ENCODE results near the gene SYNGR1. TPM values are rescaled to one million over a fixed set of nuclear protein-coding genes. Genes with fewer than 3 reads are reported as not detected.

SYNGR1 gene
- total RNA-seq, 1 donor from 2014 or later = 11.0 TPM

DNA sequence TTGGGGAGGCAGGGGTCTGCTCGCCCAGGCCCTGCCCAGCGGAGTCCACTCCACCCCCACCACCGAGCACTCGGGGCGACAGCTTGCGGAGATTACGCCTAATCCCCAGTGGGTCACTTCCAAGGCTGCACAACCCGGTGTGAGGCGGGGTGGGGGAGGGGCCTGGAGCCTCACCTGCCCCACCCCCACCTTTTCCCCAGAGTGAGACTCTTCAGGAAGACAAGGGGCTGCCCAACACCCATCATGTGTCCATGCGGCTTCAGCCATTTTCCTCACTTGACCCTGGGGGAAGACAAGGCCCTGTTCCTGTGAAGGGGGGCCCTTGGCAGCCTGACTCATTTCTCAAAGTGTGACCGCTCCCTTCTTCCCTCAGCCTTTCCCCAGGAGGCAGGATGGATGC, 12.5 kb downstream of the SYNGR1 start:
- H3K27ac Mint-ChIP-seq = no peak overlapping the region
- H4K20me1 ChIP-seq (ENCODE audit: low read depth) = peaks cover 39% of the 10 kb centered on the region
- H3K36me3 Mint-ChIP-seq = peaks cover 15% of the 10 kb centered on the region
- peaks cover 13% of the 10 kb centered on the region for H3K4me1 ChIP-seq
- H3K79me2 ChIP-seq (ENCODE audit: low read depth) = no peaks in the 10 kb centered on the region
- no peaks in the 10 kb centered on the region for H3K27me3 ChIP-seq
- H3K4me3 ChIP-seq = no peak overlapping the region
- H3K4me3 Mint-ChIP-seq = no peak overlapping the region
- no peak for DNase-seq (ENCODE audit: low spot score)
- no peak overlapping the region for H3K4me2 ChIP-seq
- H3K27ac ChIP-seq = no peak overlapping the region
- H2AFZ ChIP-seq (replicated peaks) = no peak overlapping the region
- H3K9ac ChIP-seq = no peak overlapping the region
- no peaks in the 10 kb centered on the region for H3K9me3 ChIP-seq (ENCODE audit: low read depth)
- TF ChIP-seq, protein P1, sequence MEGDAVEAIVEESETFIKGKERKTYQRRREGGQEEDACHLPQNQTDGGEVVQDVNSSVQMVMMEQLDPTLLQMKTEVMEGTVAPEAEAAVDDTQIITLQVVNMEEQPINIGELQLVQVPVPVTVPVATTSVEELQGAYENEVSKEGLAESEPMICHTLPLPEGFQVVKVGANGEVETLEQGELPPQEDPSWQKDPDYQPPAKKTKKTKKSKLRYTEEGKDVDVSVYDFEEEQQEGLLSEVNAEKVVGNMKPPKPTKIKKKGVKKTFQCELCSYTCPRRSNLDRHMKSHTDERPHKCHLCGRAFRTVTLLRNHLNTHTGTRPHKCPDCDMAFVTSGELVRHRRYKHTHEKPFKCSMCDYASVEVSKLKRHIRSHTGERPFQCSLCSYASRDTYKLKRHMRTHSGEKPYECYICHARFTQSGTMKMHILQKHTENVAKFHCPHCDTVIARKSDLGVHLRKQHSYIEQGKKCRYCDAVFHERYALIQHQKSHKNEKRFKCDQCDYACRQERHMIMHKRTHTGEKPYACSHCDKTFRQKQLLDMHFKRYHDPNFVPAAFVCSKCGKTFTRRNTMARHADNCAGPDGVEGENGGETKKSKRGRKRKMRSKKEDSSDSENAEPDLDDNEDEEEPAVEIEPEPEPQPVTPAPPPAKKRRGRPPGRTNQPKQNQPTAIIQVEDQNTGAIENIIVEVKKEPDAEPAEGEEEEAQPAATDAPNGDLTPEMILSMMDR (IDR thresholded peaks at IDR 0.05) = no peak
- no peak for TF ChIP-seq EZH2 (IDR thresholded peaks at IDR 0.05)
- no peak for TF ChIP-seq EZH2phosphoT487 (IDR thresholded peaks at IDR 0.05)
- H3K36me3 ChIP-seq = no peaks in the 10 kb centered on the region
- H3K4me1 Mint-ChIP-seq = peaks cover 37% of the 10 kb centered on the region
- H3F3A ChIP-seq (ENCODE audit: low read depth) = peaks cover 11% of the 10 kb centered on the region
- H3K9me3 Mint-ChIP-seq = no peaks in the 10 kb centered on the region
- H3K27me3 Mint-ChIP-seq (ENCODE audit: insufficient read depth, low read depth) = peaks cover 2% of the 10 kb centered on the region

DNA sequence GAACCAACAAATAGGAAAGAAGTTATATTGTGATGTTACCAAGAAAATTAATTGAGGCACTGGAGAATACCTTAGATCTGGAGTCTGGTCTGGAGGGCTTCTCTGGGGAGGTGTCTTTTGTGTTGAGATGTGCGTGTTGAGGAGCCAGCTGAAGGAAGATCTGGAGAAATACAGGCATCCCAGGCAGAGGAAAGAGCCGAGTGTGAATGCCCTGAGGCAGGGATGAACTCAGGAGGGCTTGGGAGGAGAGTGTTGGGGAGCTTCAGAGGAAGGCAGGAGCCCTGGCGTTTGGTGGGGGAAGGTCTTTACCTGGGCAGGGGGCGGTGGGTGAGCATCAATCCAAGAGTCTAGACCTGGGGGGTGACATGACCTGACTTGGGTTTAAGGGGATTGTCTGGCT, 13.1 kb downstream of the SYNGR1 start:
- Histone ChIP-seq H3K27ac (no peak overlapping the region), H4K20me1 (ENCODE audit: low read depth) (peaks cover 39% of the 10 kb centered on the region), H2AFZ (replicated peaks) (no peak overlapping the region), H3K4me3 (no peak overlapping the region), H3K4me2 (no peak overlapping the region), H3K9ac (no peak overlapping the region), H3K9me3 (ENCODE audit: low read depth) (no peaks in the 10 kb centered on the region), H3K27me3 (no peaks in the 10 kb centered on the region), H3K4me1 (peaks cover 13% of the 10 kb centered on the region), H3K79me2 (ENCODE audit: low read depth) (no peaks in the 10 kb centered on the region), H3K36me3 (no peaks in the 10 kb centered on the region), H3F3A (ENCODE audit: low read depth) (peaks cover 11% of the 10 kb centered on the region)
- H3K36me3 Mint-ChIP-seq = peaks cover 15% of the 10 kb centered on the region
- H3K27ac Mint-ChIP-seq = peak overlapping the region; percentile 29
- H3K4me1 Mint-ChIP-seq = peaks cover 39% of the 10 kb centered on the region
- H3K4me3 Mint-ChIP-seq = no peak overlapping the region
- TF ChIP-seq EZH2 (IDR thresholded peaks at IDR 0.05) (no peak), EZH2phosphoT487 (IDR thresholded peaks at IDR 0.05) (no peak)
- TF ChIP-seq, protein P1 (IDR thresholded peaks at IDR 0.05) = no peak
- H3K27me3 Mint-ChIP-seq (ENCODE audit: insufficient read depth, low read depth) = peaks cover 2% of the 10 kb centered on the region
- no peak for DNase-seq (ENCODE audit: low spot score)
- no peaks in the 10 kb centered on the region for H3K9me3 Mint-ChIP-seq

DNA sequence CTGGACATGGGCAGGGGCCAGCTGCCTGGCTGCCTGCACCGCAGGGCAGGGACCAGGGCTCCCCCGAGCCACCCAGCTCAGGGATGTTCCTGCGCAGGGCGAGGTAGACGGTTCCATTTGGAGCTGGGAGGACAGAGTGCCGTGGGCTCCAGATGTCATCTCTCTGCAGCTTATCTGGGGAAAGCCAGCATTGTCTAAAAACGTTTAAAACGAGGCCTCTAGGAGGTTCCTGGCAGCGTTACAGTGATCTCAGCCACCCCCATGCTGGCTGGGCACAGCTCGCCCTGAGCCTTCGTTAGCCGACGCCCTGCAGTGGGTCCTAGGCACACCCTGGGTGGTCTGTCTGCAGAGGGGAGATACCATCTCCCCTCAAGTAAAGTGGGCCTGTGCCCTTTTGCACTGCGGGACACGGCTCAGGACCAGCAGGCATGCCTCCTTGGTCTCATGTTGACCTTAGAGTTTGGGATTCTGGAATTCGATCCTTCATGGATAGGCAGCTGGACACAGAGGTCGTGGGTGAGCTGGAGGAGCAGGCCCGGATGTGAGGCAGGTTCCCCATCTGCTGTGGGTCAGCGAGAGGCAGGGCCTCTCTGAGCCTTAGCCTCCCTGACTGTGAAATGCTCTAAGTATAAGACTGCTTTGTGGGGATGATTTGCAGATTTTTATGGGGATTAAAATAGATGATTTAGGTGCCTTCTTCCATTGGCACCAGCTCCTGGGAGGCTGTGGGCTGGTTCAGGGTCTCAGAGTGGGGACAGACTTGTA, 14.1 kb downstream of the SYNGR1 start:
- no peak for TF ChIP-seq EZH2phosphoT487 (IDR thresholded peaks at IDR 0.05)
- no peak for TF ChIP-seq EZH2 (IDR thresholded peaks at IDR 0.05)
- TF ChIP-seq, protein P1 (IDR thresholded peaks at IDR 0.05) = no peak
- H3K27me3 ChIP-seq = no peaks in the 10 kb centered on the region
- H3K27ac ChIP-seq = no peak overlapping the region

More for the DNA sequence above, 14.1 kb downstream of the SYNGR1 start:
- H3K79me2 ChIP-seq (ENCODE audit: low read depth) = no peaks in the 10 kb centered on the region
- peaks cover 10% of the 10 kb centered on the region for H3K36me3 Mint-ChIP-seq
- peaks cover 11% of the 10 kb centered on the region for H3F3A ChIP-seq (ENCODE audit: low read depth)
- no peaks in the 10 kb centered on the region for H3K9me3 ChIP-seq (ENCODE audit: low read depth)
- no peak overlapping the region for H3K4me2 ChIP-seq
- no peaks in the 10 kb centered on the region for H3K36me3 ChIP-seq
- no peak overlapping the region for H2AFZ ChIP-seq (replicated peaks)
- H3K27me3 Mint-ChIP-seq (ENCODE audit: insufficient read depth, low read depth) = peaks cover 2% of the 10 kb centered on the region
- peaks cover 13% of the 10 kb centered on the region for H3K4me1 ChIP-seq
- peak overlapping the region; percentile 89 for H3K27ac Mint-ChIP-seq
- H4K20me1 ChIP-seq (ENCODE audit: low read depth) = peaks cover 47% of the 10 kb centered on the region
- peak; percentile 20 for DNase-seq (ENCODE audit: low spot score)
- no peak overlapping the region for H3K9ac ChIP-seq
- H3K4me1 Mint-ChIP-seq = peaks cover 40% of the 10 kb centered on the region
- no peak overlapping the region for H3K4me3 ChIP-seq
- H3K4me3 Mint-ChIP-seq = no peak overlapping the region
- H3K9me3 Mint-ChIP-seq = no peaks in the 10 kb centered on the region
